Ishikawa (cell line): ENCODE results near the gene TECRL.

Source experiments
- CEBPB ChIP-seq: IDR thresholded peaks from 2 replicates; pipeline ENCODE4 v1.6.1; 2012
- CREB1 ChIP-seq: IDR thresholded peaks from 2 replicates; pipeline ENCODE4 v1.6.1; 2012; ENCODE audit warnings: low read depth
- EGR1 ChIP-seq: IDR thresholded peaks from 2 replicates; pipeline ENCODE4 v1.6.1; 2012
- EP300 ChIP-seq: IDR thresholded peaks from 2 replicates; pipeline ENCODE4 v1.6.1; 2012; ENCODE audit warnings: borderline replicate concordance
- FOXM1 ChIP-seq: IDR thresholded peaks from 2 replicates; pipeline ENCODE4 v1.6.1; 2012; ENCODE audit warnings: low read depth, borderline replicate concordance
- NFIC ChIP-seq: IDR thresholded peaks from 2 replicates; pipeline ENCODE4 v1.6.1; 2012
- RAD21 ChIP-seq: IDR thresholded peaks from 2 replicates; pipeline ENCODE4 v1.6.1; 2012; ENCODE audit warnings: low read depth
- TAF1 ChIP-seq: IDR thresholded peaks from 2 replicates; pipeline ENCODE4 v1.6.1; 2012; ENCODE audit warnings: low read depth, mild to moderate bottlenecking
- TCF12 ChIP-seq: IDR thresholded peaks from 2 replicates; pipeline ENCODE4 v1.6.1; 2012; ENCODE audit warnings: low read depth
- TEAD4 ChIP-seq: IDR thresholded peaks from 2 replicates; pipeline ENCODE4 v1.6.1; 2012
- YY1 ChIP-seq: IDR thresholded peaks from 2 replicates; pipeline ENCODE4 v1.6.1; 2012; ENCODE audit warnings: low read depth
- ZBTB7A ChIP-seq: IDR thresholded peaks from 2 replicates; pipeline ENCODE4 v1.6.1; 2012; ENCODE audit warnings: low read depth
- TF ChIP-seq, protein P1 (sequence below): IDR thresholded peaks from 2 replicates; pipeline ENCODE4 v1.6.1; 2012
- TF ChIP-seq, protein P2 (sequence below): IDR thresholded peaks from 2 replicates; pipeline ENCODE4 v1.6.1; 2012; ENCODE audit warnings: low read depth, mild to moderate bottlenecking
- TF ChIP-seq, protein P3 (sequence below): IDR thresholded peaks from 2 replicates; pipeline ENCODE4 v1.6.1; 2012

The TECRL gene, protein sequence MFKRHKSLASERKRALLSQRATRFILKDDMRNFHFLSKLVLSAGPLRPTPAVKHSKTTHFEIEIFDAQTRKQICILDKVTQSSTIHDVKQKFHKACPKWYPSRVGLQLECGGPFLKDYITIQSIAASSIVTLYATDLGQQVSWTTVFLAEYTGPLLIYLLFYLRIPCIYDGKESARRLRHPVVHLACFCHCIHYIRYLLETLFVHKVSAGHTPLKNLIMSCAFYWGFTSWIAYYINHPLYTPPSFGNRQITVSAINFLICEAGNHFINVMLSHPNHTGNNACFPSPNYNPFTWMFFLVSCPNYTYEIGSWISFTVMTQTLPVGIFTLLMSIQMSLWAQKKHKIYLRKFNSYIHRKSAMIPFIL

DNA sequence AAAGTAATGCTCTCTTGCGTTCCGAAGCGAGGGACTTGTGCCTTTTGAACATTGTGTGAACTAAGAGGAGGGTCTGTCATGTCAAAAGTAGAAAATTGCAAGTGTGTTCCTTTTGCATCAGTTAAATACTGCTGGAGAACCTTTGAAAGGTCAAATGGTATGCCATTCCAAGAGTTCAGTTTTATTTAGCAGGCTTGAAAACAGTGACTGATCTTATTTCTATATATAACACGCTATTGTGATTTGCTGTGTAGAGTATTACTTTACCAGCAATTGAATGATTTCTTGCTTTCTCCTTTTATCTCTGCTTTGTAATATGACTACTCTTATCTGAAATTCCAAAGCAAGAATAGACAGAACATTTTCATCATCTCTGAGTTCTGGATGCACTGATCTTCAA, at the start of gene TECRL:
Gene TECRL, minus strand, starts transcription at position 151 of the 400 bp plus-strand sequence. Its CDS starts 99 bp downstream, at position 52.
- no peak for TF ChIP-seq CEBPB
- TF ChIP-seq, protein P1, sequence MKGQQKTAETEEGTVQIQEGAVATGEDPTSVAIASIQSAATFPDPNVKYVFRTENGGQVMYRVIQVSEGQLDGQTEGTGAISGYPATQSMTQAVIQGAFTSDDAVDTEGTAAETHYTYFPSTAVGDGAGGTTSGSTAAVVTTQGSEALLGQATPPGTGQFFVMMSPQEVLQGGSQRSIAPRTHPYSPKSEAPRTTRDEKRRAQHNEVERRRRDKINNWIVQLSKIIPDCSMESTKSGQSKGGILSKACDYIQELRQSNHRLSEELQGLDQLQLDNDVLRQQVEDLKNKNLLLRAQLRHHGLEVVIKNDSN: no peak
- TF ChIP-seq NFIC: no peak
- no peak for TF ChIP-seq CREB1
- no peak for TF ChIP-seq ZBTB7A
- no peak for TF ChIP-seq TCF12
- no peak for TF ChIP-seq TEAD4
- no peak for TF ChIP-seq EP300
- no peak for TF ChIP-seq YY1
- no peak for TF ChIP-seq TAF1
- no peak for TF ChIP-seq RAD21
- TF ChIP-seq, protein P2, sequence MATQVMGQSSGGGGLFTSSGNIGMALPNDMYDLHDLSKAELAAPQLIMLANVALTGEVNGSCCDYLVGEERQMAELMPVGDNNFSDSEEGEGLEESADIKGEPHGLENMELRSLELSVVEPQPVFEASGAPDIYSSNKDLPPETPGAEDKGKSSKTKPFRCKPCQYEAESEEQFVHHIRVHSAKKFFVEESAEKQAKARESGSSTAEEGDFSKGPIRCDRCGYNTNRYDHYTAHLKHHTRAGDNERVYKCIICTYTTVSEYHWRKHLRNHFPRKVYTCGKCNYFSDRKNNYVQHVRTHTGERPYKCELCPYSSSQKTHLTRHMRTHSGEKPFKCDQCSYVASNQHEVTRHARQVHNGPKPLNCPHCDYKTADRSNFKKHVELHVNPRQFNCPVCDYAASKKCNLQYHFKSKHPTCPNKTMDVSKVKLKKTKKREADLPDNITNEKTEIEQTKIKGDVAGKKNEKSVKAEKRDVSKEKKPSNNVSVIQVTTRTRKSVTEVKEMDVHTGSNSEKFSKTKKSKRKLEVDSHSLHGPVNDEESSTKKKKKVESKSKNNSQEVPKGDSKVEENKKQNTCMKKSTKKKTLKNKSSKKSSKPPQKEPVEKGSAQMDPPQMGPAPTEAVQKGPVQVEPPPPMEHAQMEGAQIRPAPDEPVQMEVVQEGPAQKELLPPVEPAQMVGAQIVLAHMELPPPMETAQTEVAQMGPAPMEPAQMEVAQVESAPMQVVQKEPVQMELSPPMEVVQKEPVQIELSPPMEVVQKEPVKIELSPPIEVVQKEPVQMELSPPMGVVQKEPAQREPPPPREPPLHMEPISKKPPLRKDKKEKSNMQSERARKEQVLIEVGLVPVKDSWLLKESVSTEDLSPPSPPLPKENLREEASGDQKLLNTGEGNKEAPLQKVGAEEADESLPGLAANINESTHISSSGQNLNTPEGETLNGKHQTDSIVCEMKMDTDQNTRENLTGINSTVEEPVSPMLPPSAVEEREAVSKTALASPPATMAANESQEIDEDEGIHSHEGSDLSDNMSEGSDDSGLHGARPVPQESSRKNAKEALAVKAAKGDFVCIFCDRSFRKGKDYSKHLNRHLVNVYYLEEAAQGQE: no peak
- TF ChIP-seq EGR1: no peak
- TF ChIP-seq, protein P3, sequence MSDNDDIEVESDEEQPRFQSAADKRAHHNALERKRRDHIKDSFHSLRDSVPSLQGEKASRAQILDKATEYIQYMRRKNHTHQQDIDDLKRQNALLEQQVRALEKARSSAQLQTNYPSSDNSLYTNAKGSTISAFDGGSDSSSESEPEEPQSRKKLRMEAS: no peak
- no peak for TF ChIP-seq FOXM1

DNA sequence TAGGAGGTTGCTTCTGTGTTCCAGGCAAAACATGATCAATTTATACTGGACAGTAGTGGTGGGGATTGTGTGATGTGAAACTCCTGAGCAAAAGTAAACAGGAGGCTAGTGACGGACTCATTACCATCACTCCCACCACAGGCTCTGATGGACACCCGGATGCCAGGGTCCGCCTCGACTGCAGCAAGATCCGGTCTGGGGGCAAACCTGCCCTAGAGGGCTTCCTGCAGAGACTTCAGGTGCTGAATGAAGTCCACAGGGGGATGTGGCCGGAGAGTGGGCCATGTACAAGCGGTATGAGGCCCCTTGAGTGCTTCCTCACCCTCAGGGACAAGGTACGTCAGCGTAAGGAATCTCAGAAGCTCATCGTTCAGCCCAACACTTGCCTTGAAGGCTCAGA, 23.4 kb upstream of the TECRL start:
- TF ChIP-seq NFIC: no peak
- no peak for TF ChIP-seq CREB1
- TF ChIP-seq, protein P2: no peak

DNA sequence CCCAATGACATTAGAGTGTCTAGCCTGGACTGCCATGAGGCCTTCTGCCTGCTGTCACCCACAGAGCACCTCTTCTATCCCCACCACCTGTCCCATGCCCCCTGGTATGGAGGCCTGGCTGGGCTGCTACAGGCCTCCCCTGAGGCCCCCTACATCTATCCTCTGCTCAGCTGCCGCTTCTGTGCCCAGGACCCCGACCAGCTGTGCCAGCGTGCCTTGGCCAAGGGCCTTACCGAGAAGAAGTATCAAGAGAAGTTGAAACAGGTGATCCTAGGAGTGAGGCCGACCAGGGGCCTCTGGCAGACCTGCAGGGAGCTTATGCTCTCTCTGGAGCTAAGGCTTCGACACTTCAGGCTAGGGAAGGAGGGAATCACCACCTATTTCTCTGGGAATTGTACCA, 21.7 kb upstream of the TECRL start:
- TF ChIP-seq, protein P1: no peak
- TF ChIP-seq TAF1 (no peak), CREB1 (no peak), EP300 (no peak), FOXM1 (no peak), ZBTB7A (no peak), TEAD4 (no peak), TCF12 (no peak), CEBPB (no peak), RAD21 (no peak), YY1 (no peak), EGR1 (no peak), NFIC (no peak)
- TF ChIP-seq, protein P3: no peak
- TF ChIP-seq, protein P2: no peak

DNA sequence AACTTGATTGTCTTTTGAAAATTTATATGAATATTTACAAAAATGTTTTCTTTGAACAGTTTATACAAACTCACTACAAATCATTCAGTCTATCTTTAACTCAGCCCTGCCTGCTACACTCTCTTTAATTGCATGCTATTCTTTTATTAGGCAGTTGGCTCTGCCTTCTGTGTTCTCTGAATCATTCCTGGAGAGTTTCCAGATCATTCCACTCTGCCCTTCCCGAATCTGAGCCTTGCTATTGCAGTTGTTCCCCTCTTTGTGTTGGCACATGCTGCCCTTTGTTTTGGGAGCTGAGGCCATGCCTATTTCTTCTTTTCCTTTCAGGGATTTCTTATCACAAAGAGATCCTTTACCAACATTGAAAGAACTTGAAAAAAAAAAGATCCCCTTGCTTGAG, 8.7 kb upstream of the TECRL start:
- TF ChIP-seq FOXM1 (no peak), NFIC (peak; percentile 38; the same call in 1 of the 2 replicates)
- TF ChIP-seq, protein P3: peak; percentile 34; the same call in 1 of the 2 replicates

DNA sequence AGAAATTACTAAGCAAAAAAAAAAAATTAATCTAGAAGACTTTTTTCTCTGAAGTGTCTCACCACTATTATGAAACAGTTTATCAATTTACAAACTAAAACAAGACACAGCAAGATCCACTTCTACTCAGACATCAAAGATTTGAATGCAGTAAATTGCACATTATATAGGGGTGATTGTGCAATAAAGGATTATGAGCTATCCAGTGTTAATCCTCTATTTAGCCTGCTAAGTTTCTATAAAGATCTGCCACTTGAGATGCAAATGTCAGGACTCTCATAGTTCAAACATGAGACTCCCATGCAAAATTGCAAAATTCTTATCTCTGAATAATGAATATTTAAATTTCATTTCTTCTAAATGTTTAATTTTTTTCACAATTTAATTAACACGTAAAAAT, 2.2 kb downstream of the TECRL start:
- peak; percentile 40 for TF ChIP-seq CEBPB
- no peak for TF ChIP-seq EP300
